HG03457 (cell line): ENCODE data around the gene ARFIP1.

Source experiments
- ATAC-seq: cut with Tn5 transposase; IDR thresholded peaks from one replicate; pipeline ENCODE4 v1.9.1; 2021; ENCODE audit warnings: moderate number of reproducible peaks; ENCODE audit not compliant: unreplicated experiment

Gene ARFIP1

DNA sequence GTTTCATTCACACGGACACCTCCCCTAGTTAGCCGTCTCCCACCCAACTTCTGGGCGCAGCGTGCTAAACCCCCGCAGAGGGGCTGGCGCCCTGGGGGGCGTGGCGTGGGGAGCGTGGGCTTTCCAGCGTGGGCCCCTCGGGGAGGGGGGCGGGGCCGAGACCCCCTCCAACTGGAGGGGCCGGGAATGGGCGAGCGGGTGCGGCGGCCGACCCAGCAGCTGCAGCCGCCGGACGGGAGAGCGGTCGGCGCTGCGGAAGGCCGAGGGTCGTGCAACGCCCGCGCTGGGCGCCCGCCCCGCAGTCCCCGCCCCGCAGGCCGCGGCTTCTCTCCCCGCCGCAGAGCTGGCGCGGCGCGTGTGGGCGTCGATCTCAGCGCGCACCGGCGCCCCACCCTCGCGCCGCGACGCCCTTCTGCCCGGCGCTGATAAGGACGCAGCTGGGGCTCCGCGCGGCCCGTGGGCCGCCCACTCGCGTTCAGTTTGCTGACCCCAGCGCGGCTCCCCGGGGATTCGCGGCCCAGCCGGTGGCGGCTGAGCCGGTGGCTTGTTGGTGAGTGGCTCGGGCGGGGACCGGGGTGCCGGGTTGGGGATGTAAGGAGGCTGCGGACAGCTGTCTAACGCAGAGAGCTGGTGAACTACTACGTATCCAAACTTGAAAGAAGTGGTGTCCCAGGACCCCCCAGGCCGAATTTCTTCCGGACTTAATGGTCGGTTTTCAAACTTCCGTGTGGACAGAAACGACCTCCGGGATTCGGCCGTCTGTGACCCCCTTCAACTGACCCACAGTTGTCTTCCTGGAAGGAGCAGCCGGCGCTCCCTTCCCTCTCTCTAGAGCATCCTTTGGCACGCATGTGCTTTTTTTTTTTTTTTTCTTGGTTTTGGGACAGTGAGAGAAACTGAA is 157.8 kb downstream of the ARFIP1 start:
- no peak for ATAC-seq

GRCh38 chr4:152938237-152938947 is 158.6 kb downstream of the ARFIP1 start:
- no peak for ATAC-seq

DNA sequence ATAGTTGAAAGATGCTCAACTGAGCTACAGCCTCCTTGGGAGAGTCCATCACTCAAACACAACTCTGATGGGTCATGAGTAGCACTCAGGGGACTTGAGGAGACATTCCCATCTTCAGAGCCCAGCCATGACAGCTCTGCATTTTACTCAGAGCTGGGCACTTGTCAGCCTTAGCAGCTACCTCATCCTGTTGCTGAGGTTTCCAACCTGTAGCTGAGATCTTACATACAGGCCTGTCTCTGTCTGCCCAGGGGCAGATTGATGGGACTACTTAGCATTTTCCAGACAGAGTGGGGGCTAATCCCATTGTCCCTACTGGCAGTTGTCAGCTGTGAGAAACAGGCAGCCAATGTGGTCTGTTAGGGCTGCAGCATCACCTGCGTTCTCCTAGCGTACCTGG is 159.9 kb downstream of the ARFIP1 start:
- ATAC-seq = no peak

- ATAC-seq = no peak
Measured at GRCh38 chr4:152940461-152940860, 160.7 kb downstream of the ARFIP1 start.

GRCh38 chr4:152941411-152941810 is 161.7 kb downstream of the ARFIP1 start:
- no peak for ATAC-seq

- ATAC-seq = no peak
Measured at GRCh38 chr4:152942346-152942745, 162.6 kb downstream of the ARFIP1 start.

DNA sequence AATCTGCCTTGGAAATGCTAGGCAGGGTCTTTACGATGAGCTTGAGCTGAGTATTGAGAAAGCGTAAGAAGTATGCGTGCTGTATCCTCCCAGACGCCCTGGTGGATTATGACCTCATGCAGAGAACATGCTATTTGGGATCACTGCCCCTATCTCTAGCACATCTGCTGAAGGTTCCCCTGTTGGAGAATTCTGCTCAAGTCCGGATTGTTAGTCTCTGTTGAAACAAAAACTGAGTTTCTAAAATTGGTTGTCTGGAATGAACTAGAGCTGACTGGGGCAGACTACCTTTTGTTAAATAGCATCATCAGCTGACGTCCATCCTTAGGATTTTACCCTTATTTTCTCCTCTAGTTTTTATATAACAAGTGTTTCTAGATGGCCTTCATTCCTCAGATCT is 163.9 kb downstream of the ARFIP1 start:
- no peak for ATAC-seq

GRCh38 chr4:152944666-152945320 is 165.0 kb downstream of the ARFIP1 start:
- ATAC-seq = no peak

DNA sequence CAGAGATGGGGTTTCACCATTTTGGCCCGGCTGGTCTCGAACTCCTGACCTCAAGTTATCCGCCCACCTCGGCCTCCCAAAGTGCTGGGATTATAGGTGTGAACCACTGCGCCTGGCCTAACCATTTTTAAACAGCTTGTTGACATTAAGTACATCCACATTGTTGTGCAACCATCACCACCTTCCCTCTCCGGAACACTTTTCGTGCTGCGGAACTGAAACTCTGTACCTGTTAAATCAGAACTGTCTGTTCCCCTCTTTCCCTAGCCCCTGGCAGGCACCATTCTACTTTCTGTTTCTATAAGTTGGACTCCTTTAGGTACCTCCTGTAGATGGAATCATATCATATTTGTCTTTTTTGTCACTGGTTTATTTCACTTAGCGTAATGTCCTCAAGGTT is 165.9 kb downstream of the ARFIP1 start:
- no peak for ATAC-seq

DNA sequence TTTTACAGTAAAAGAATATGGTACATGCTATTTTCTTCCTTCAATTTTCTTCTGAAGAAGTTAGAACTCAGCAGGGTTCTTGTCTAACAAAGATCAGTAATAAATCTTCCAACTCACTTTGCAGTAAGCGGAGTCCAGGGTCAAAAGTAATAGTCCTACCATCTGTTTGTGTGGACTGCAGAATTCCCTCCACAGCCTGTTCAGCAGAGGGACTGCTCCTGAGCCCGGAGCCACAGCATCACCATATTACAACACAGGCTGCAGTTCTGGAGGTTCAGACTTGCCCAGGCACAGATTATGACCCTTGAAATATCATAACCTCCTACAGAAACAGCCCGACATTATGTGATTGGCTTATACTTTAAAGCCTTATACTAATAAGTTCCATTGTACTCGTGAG is 166.7 kb downstream of the ARFIP1 start:
- no peak for ATAC-seq

GRCh38 chr4:152947311-152947710 is 167.6 kb downstream of the ARFIP1 start:
- ATAC-seq = no peak

DNA sequence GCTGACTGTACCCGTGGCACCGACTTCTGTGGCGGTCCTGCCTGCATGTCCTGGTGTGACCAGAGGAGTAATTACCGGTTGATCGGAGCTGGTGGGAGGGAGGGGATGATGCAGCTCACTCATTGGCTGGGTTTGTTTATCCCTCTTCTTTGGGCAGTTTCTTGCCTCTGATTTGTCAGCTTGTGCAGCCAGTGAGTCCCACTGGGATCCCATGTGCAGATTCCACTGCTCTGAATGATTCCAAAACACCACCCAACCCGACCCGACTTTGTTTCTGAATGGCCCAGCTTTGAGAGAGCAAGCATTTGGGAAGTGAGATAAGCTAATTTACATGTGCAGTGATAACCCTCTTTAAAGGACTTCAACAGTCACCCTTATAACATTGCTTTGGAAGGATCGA is 170.2 kb downstream of the ARFIP1 start:
- ATAC-seq = no peak

DNA sequence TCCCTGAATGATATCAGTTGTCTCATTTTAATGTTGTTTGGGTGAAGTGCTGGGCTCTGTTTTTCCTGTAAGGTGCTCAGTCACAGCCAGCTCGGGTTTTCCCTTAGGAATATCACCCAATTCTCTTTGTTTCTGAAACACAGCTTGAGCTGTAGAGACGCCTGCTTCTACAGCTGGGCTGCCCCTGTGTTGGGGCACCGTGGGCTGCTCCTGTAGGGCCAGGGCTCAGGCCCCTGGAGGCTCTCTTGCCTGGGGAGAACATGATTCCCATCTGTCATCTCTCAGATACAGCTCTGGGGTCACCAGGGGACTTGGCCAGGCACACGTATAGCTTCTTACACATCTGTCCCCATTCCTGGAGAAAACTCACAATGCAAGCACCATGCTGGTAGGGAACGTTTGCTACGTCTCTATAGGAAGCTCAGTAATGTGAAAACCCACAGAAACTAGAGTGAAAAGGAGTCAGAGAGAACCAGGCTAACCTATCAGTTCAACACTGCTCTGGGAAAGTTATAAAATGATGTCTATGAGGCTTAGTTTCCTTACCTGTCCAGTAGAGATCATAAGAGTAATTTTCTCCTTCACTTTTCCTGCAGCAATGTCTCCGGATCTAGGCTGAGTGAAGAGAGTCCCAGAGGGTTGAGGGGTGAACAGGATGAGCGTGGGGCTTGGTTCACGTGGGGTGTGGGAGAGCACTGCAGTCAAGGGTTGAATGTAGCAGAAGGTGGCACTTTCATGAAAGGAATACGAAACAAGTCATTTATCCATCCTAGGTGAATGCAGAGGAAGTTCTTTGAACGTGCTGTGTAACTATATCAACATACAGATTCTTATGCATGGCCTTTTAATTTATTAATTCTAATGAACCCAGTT is 170.9 kb downstream of the ARFIP1 start:
- ATAC-seq = no peak

- ATAC-seq = no peak
Measured at GRCh38 chr4:152951348-152951747, 171.6 kb downstream of the ARFIP1 start.

DNA sequence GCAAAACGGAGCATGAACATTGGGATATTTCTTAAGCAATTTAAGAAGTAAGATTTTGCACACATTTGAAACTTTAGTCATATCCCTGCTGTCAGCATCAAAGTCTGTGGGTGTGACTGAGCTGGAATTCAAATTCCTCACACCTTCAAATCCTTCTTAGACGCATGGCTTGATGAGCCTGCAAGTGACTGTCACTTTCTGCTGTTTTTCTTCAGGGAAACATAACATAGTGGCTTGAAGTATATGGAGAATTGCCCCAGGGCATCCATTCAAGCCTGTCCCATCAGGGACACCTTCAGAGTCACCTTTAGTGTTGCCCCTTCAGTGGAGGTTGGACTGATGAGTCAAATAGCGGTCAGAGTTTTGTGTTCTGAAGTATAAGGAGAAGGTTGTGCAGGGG is 173.8 kb downstream of the ARFIP1 start:
- ATAC-seq = no peak

DNA sequence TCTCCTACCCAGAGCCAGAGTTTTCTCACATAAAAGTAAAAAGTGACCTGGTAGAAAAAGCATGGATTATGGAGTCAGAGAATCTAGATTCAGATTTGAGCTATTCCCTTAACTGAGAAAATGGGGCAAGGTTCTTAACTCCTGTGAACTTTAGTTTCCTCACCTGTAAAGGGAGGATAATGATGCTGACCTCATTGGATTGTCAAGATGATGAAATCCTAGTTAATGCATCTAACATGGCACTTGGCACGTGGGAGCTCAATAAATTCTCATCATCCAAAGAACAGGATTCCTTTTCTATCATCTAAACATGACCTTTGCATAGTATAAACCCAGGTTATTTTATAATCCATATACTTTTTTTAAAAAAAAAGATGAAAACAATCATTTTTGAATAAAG is 175.0 kb downstream of the ARFIP1 start:
- no peak for ATAC-seq

DNA sequence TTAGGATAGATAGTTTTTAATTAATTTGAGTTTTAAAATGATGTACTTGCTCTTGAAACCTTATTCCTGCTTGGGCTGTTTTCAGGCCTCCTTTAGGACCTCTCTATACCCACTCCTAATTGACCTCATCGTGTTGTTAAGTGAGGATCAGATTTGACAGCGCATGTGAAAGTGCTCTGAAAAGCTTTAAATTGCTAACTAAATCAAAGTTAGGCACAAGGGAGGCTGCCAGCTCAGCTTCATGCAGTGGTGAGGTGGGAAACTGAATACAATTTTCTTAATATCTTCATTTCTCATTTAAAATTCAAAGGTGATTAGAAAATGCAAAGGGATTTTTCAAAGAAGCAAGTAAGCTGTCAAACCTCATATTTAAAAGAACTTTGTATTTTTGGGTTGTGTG is 176.4 kb downstream of the ARFIP1 start:
- no peak for ATAC-seq

GRCh38 chr4:152956650-152957436 is 177.1 kb downstream of the ARFIP1 start:
- ATAC-seq = no peak

DNA sequence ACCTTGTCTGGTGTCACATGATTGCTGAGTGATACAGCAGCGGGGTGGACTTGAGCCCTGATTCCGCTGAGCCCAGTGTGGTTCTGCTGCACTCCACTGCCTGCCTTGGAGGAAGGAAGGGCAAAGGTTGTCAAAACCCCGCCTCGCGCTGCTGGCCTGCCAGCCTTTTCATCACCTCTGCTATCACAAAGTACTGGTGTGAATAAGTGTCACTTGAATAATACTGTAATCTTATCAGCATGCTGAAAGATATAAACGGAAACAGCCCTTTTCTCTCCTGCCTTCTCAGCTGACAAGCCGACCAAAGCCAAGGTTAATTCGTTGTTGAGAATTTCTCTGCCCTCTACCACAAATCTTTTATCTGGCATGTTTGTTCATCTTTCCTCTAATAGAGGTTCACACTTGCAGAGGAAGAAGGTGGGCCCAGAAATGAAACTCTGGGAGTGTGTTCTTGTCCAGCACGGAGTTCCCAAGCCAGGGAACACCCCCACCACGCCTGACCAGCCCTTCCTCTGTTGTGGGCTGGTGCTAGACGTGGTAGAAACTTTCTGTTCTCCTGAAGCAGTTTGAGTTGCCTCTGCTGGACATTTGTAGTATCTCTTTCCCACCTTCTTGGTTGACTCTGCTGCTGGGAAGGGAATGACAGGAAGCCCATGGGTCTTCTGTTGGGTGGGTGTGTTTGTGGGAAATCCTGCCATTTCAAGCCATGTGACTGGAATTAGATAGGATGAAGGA is 177.8 kb downstream of the ARFIP1 start:
- ATAC-seq = no peak
